ENCODE data around the gene BRMS1.
"Not testable (repeated sequence)": the region's sequence is repeated elsewhere in the genome, so short reads cannot be mapped to it uniquely, and the experiment has no call there.

BRMS1 gene

GRCh38 chr11:66344550-66345315 lies at the start of gene BRMS1:
TSS of gene BRMS1 (minus strand) at chr11:66345104. CDS start at chr11:66342234, 2,870 bp downstream.
- peak; percentile 96 for DNase-seq

GRCh38 chr11:66393954-66394353 lies 49.0 kb upstream of the BRMS1 start:
- DNase-seq: no peak

- no peak for DNase-seq
Measured at GRCh38 chr11:66391322-66391721, 46.4 kb upstream of the BRMS1 start.

GRCh38 chr11:66388780-66389386 lies 44.0 kb upstream of the BRMS1 start:
- peak; percentile 80 to 81 for DNase-seq

- DNase-seq: peak; percentile 89 to 91
Measured at GRCh38 chr11:66386171-66387069, 41.5 kb upstream of the BRMS1 start.

GRCh38 chr11:66384316-66384715 lies 39.4 kb upstream of the BRMS1 start:
- DNase-seq: not testable (repeated sequence)

- DNase-seq: peak in 1 of 2 experiments; percentile 19
Measured at GRCh38 chr11:66380264-66380663, 35.4 kb upstream of the BRMS1 start.

GRCh38 chr11:66373690-66374287 lies 28.9 kb upstream of the BRMS1 start:
- DNase-seq: not testable (repeated sequence)

GRCh38 chr11:66373265-66373664 lies 28.4 kb upstream of the BRMS1 start:
- DNase-seq: no peak

GRCh38 chr11:66371627-66372415 lies 26.9 kb upstream of the BRMS1 start, which contains the start of gene SLC29A2:
TSS of gene SLC29A2 (minus strand) at chr11:66371760. CDS start at chr11:66371591, 169 bp downstream.
- peak; percentile 87 to 90 for DNase-seq

- DNase-seq: no peak
Measured at GRCh38 chr11:66369073-66369894, 24.4 kb upstream of the BRMS1 start.

- no peak for DNase-seq
Measured at GRCh38 chr11:66368484-66368883, 23.6 kb upstream of the BRMS1 start.

GRCh38 chr11:66367561-66368312 lies 22.8 kb upstream of the BRMS1 start:
- no peak for DNase-seq

- no peak for DNase-seq
Measured at GRCh38 chr11:66366844-66367477, 22.1 kb upstream of the BRMS1 start.

GRCh38 chr11:66365711-66366619 lies 21.1 kb upstream of the BRMS1 start:
- no peak for DNase-seq

GRCh38 chr11:66365166-66365565 lies 20.3 kb upstream of the BRMS1 start:
- no peak for DNase-seq

GRCh38 chr11:66363805-66364535 lies 19.1 kb upstream of the BRMS1 start:
- DNase-seq: peak; percentile 91 to 92

GRCh38 chr11:66363187-66363601 lies 18.3 kb upstream of the BRMS1 start:
- DNase-seq: no peak
